ENCODE results near the gene CNGA4. TPM values are rescaled to one million over a fixed set of nuclear protein-coding genes. Genes with fewer than 3 reads are reported as not detected.

The CNGA4 gene
- polyA plus RNA-seq, 2 of the 4 experiments (the other 2 are of a cell fraction), result 0.10 to 0.12 TPM

DNA sequence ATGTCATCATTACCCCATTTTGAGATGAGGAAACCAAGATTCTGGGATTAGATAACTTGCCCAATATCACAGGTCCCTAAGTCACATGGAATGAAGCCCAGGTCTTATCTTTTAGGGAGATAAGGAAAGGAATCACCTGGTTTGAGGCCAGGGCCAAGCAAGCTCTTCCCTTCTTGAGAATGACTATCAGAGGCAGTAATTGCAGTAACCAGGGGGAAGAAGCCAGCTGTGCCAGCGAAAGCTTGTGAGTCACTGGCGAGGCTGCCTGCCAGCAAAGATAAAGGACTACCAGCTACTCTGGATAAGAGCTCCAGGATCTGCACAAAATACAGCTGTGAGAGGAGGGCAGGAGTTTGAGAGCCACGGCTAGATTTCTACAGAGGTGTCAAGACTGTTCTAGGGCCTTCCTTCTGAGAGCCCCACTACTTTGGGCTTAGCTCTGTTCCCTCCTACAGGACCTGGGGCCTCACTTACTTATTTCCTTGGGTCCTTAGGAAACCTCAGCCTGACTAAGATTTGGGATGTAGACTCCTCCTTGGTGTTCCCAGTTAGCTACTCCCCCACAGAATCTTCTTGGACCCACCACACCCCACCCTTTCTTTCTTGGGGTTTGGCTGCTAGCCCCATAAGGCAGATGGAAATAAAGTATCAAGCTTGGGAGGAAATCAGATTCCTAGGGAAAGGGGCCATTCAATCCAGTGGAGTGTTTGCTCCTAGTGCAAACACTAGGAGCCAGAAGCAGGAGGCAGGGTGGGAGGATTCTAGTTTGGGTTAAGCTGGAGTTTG, 11.1 kb downstream of the CNGA4 start:
- ATAC-seq, result peak; percentile 79 to 86
- Histone ChIP-seq H3K27ac (0 out of 6 replicates have a peak overlapping the region, but pooled peaks of 1 of the 2 experiments have one; percentile 10), H3K4me2 (peak overlapping the region; percentile 41; the same call in 2 of the 3 replicates), H3K4me1 (peaks cover 9% of the 10 kb centered on the region; the same call in 2 of the 3 replicates), H3K4me3 (no peak overlapping the region), H3K9me3 (no peaks in the 10 kb centered on the region)
- POLR2A ChIA-PET, result interaction anchor here (0.6 to 1.9 kb wide), 3 partner anchors 15 to 1611 kb away, joined by 3 to 12 read pairs (median 5); partner anchors contain the start of genes CAVIN3 and FHIP1B
- CTCF ChIA-PET, result interaction anchor here (1.0 to 8.5 kb wide), 15 partner anchors 9 to 455 kb away, joined by 3 to 83 read pairs (median 9); partner anchors contain the start of genes CCKBR, CNGA4 and FHIP1B
- TF ChIP-seq MYC (IDR thresholded peaks at IDR 0.05; ENCODE audit: borderline replicate concordance, low read length), result no peak
- TF ChIP-seq ZFP36 (IDR thresholded peaks at IDR 0.05; ENCODE audit: borderline replicate concordance, partially characterized antibody), result no peak
- TF ChIP-seq GATA3 (IDR thresholded peaks at IDR 0.05; ENCODE audit: borderline replicate concordance), result no peak
- TF ChIP-seq, protein P1, sequence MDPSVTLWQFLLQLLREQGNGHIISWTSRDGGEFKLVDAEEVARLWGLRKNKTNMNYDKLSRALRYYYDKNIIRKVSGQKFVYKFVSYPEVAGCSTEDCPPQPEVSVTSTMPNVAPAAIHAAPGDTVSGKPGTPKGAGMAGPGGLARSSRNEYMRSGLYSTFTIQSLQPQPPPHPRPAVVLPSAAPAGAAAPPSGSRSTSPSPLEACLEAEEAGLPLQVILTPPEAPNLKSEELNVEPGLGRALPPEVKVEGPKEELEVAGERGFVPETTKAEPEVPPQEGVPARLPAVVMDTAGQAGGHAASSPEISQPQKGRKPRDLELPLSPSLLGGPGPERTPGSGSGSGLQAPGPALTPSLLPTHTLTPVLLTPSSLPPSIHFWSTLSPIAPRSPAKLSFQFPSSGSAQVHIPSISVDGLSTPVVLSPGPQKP (IDR thresholded peaks at IDR 0.05; ENCODE audit: low read depth, low read length), result no peak
- TF ChIP-seq, protein P2, sequence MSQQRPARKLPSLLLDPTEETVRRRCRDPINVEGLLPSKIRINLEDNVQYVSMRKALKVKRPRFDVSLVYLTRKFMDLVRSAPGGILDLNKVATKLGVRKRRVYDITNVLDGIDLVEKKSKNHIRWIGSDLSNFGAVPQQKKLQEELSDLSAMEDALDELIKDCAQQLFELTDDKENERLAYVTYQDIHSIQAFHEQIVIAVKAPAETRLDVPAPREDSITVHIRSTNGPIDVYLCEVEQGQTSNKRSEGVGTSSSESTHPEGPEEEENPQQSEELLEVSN (IDR thresholded peaks at IDR 0.05; ENCODE audit: borderline replicate concordance, low read depth), result no peak
- TF ChIP-seq MAFK (IDR thresholded peaks at IDR 0.05; ENCODE audit: partially characterized antibody), result no peak
- no peak for TF ChIP-seq ZSCAN20 (CRISPR knock-in tag; IDR thresholded peaks at IDR 0.05)
- no peak for TF ChIP-seq CEBPB (IDR thresholded peaks at IDR 0.05)
- TF ChIP-seq, protein P3, sequence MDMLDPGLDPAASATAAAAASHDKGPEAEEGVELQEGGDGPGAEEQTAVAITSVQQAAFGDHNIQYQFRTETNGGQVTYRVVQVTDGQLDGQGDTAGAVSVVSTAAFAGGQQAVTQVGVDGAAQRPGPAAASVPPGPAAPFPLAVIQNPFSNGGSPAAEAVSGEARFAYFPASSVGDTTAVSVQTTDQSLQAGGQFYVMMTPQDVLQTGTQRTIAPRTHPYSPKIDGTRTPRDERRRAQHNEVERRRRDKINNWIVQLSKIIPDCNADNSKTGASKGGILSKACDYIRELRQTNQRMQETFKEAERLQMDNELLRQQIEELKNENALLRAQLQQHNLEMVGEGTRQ (IDR thresholded peaks at IDR 0.05), result no peak
- TF ChIP-seq, protein P4, sequence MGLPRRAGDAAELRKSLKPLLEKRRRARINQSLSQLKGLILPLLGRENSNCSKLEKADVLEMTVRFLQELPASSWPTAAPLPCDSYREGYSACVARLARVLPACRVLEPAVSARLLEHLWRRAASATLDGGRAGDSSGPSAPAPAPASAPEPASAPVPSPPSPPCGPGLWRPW (IDR thresholded peaks at IDR 0.05), result no peak
- no peak for TF ChIP-seq NFE2L2 (conservative IDR thresholded peaks at IDR 0.05; ENCODE audit: low read length)
- no peak for TF ChIP-seq EP300 (IDR thresholded peaks at IDR 0.05)
- TF ChIP-seq ZNF302 (CRISPR knock-in tag; IDR thresholded peaks at IDR 0.05), result no peak
- no peak for TF ChIP-seq RFX5 (IDR thresholded peaks at IDR 0.05)
- 15% methylated on average over 3 of the region's 3 CpGs for WGBS (ENCODE audit: missing lambda C conversion rate)
- no peak for FAIRE-seq
- DNase-seq (ENCODE audit: low read depth in 1 of 2, low spot score in 1 of 2), result peak; percentile 36 to 58

DNA sequence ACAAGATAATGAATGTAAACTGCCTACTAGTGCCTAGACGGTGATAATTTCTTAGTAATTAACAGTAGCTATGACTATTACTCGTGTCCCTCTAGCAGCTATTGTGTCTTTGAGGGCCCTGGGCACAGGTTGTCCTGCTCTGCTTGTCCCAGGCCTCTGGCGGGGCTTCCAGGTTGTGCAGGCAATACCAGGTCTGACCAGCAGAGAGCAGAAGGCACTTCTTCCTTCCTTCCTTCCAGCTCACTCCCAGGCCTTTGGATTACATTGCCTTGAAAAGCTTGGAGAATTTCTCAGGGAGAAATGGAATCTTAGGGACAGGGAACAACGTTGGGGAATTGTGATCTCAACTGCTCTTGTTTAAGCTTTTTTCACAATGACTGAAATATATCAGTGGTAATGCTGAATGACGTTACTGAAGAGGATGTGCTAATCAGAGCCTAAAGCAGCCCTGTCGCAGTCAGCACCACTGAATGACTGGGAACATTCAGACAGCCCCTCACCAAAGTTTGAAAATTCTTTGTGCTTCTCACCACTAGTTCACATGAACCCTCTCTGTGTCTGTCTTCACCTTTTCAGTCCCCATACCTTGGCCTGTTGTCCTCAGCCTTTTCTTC, 12.3 kb downstream of the CNGA4 start:
- TF ChIP-seq, protein P5, sequence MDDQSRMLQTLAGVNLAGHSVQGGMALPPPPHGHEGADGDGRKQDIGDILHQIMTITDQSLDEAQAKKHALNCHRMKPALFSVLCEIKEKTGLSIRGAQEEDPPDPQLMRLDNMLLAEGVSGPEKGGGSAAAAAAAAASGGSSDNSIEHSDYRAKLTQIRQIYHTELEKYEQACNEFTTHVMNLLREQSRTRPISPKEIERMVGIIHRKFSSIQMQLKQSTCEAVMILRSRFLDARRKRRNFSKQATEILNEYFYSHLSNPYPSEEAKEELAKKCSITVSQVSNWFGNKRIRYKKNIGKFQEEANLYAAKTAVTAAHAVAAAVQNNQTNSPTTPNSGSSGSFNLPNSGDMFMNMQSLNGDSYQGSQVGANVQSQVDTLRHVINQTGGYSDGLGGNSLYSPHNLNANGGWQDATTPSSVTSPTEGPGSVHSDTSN (IDR thresholded peaks at IDR 0.05), result no peak
- TF ChIP-seq CHD2 (IDR thresholded peaks at IDR 0.05; ENCODE audit: low read length, partially characterized antibody) (no peak), ZC3H11A (IDR thresholded peaks at IDR 0.05) (no peak), HDAC2 (IDR thresholded peaks at IDR 0.05) (no peak), NFE2L2 (conservative IDR thresholded peaks at IDR 0.05; ENCODE audit: low read length) (no peak), FOSL2 (IDR thresholded peaks at IDR 0.05) (no peak), FOSL2 (CRISPR knock-in tag; IDR thresholded peaks at IDR 0.05) (no peak), SMC3 (IDR thresholded peaks at IDR 0.05) (peak; percentile 68), GATA3 (IDR thresholded peaks at IDR 0.05; ENCODE audit: borderline replicate concordance) (no peak), ZNF302 (CRISPR knock-in tag; IDR thresholded peaks at IDR 0.05) (no peak), RCOR1 (IDR thresholded peaks at IDR 0.05; ENCODE audit: low read depth, low read length) (no peak), RAD21 (conservative IDR thresholded peaks at IDR 0.05 in 1 of 2, IDR thresholded peaks at IDR 0.05 in 1 of 2) (peak; percentile 41 to 62; a peak in 2 of 5 replicates), KDM1A (IDR thresholded peaks at IDR 0.05; ENCODE audit: low read depth) (no peak), EHF (CRISPR knock-in tag; IDR thresholded peaks at IDR 0.05) (no peak), NR3C1 (IDR thresholded peaks at IDR 0.05) (no peak)
- TF ChIP-seq, protein P6, sequence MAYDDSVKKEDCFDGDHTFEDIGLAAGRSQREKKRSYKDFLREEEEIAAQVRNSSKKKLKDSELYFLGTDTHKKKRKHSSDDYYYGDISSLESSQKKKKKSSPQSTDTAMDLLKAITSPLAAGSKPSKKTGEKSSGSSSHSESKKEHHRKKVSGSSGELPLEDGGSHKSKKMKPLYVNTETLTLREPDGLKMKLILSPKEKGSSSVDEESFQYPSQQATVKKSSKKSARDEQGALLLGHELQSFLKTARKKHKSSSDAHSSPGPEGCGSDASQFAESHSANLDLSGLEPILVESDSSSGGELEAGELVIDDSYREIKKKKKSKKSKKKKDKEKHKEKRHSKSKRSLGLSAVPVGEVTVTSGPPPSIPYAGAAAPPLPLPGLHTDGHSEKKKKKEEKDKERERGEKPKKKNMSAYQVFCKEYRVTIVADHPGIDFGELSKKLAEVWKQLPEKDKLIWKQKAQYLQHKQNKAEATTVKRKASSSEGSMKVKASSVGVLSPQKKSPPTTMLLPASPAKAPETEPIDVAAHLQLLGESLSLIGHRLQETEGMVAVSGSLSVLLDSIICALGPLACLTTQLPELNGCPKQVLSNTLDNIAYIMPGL (CRISPR knock-in tag; IDR thresholded peaks at IDR 0.05; ENCODE audit: borderline replicate concordance), result no peak
- TF ChIP-seq, protein P7, sequence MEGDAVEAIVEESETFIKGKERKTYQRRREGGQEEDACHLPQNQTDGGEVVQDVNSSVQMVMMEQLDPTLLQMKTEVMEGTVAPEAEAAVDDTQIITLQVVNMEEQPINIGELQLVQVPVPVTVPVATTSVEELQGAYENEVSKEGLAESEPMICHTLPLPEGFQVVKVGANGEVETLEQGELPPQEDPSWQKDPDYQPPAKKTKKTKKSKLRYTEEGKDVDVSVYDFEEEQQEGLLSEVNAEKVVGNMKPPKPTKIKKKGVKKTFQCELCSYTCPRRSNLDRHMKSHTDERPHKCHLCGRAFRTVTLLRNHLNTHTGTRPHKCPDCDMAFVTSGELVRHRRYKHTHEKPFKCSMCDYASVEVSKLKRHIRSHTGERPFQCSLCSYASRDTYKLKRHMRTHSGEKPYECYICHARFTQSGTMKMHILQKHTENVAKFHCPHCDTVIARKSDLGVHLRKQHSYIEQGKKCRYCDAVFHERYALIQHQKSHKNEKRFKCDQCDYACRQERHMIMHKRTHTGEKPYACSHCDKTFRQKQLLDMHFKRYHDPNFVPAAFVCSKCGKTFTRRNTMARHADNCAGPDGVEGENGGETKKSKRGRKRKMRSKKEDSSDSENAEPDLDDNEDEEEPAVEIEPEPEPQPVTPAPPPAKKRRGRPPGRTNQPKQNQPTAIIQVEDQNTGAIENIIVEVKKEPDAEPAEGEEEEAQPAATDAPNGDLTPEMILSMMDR (IDR thresholded peaks at IDR 0.05), result peak; percentile 60
- H3K27ac ChIP-seq, result no peak overlapping the region
- no peaks in the 10 kb centered on the region for H3K9me3 ChIP-seq
- ChIA-PET CTCF (interaction anchor here (0.6 to 8.5 kb wide), 39 partner anchors 9 to 258 kb away, joined by 3 to 83 read pairs (median 6); partner anchors contain the start of genes CAVIN3, CCKBR, CNGA4 and FHIP1B), POLR2A (interaction anchor here (0.7 kb wide), 1 partner anchor 69 kb away, joined by 4 read pairs; the partner anchor contains the start of gene CAVIN3)
- DNase-seq (ENCODE audit: low read depth in 1 of 2, low spot score in 1 of 2), result peak; percentile 74 to 82
- peak; percentile 95 to 98 for ATAC-seq
- peak; percentile 28 for FAIRE-seq
- no peak overlapping the region for H3K4me2 ChIP-seq
- no peak overlapping the region for H3K4me3 ChIP-seq
- H3K4me1 ChIP-seq, result peaks cover 9% of the 10 kb centered on the region; the same call in 2 of the 3 replicates
- 37% methylated on average over 6 of the region's 6 CpGs for WGBS (ENCODE audit: missing lambda C conversion rate)

Data from A549 (cell line).